HL-60 (cell line): ENCODE measurements around the gene MEGF10.

ENCODE experiments used
- GABPA ChIP-seq: IDR thresholded peaks from 2 replicates; pipeline ENCODE4 v1.6.1; 2012; ENCODE audit warnings: low read depth
- POLR2AphosphoS5 ChIP-seq: IDR thresholded peaks from 2 replicates; pipeline ENCODE4 v1.6.1; 2012; ENCODE audit warnings: low read depth
- TF ChIP-seq, protein P1 (sequence below): IDR thresholded peaks from one replicate; pipeline ENCODE4 v1.5.1; 2011; ENCODE audit warnings: low read length, control low read depth, inconsistent platforms; ENCODE audit not compliant: insufficient read depth

DNA sequence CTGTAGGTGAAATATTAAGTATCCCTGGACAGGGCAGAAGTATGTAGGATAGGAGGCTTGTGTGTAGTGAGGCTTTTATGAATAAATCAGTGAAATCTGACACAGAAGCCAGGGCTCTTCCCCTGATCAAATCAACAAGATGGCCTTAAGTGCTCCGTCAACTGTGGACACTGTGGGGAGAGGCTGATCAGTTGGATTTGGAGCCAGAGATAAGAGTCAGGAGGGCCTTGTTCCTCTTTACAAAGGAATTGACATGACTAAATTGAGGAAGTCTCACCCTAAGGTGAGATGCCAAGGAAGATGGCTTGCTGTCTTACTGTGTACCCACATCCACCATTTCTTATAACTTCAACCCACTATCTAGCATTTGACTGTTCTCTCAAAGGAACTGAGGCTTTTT lies 135.3 kb downstream of the MEGF10 start:
- TF ChIP-seq, protein P1, sequence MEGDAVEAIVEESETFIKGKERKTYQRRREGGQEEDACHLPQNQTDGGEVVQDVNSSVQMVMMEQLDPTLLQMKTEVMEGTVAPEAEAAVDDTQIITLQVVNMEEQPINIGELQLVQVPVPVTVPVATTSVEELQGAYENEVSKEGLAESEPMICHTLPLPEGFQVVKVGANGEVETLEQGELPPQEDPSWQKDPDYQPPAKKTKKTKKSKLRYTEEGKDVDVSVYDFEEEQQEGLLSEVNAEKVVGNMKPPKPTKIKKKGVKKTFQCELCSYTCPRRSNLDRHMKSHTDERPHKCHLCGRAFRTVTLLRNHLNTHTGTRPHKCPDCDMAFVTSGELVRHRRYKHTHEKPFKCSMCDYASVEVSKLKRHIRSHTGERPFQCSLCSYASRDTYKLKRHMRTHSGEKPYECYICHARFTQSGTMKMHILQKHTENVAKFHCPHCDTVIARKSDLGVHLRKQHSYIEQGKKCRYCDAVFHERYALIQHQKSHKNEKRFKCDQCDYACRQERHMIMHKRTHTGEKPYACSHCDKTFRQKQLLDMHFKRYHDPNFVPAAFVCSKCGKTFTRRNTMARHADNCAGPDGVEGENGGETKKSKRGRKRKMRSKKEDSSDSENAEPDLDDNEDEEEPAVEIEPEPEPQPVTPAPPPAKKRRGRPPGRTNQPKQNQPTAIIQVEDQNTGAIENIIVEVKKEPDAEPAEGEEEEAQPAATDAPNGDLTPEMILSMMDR: no peak
- TF ChIP-seq POLR2AphosphoS5: no peak
- TF ChIP-seq GABPA: no peak
